Neuronal stem cell (in vitro differentiated cells): ENCODE measurements around the gene ORC6.

Experiments
- DNase-seq: peaks from one replicate; pipeline ENCODE4 v3.0.0-alpha.2; 2013; ENCODE audit warnings: low spot score
- H2AFZ ChIP-seq: one replicate; pipeline ENCODE4 v1.6.1; 2013; ENCODE audit warnings: mild to moderate bottlenecking, low read length, inconsistent platforms
- H2AK5ac ChIP-seq: 2 replicates; pipeline ENCODE4 v1.6.1; 2013; ENCODE audit warnings: low read depth, mild to moderate bottlenecking, inconsistent platforms, low read length, moderate library complexity, mixed read lengths
- H2BK120ac ChIP-seq: 2 replicates; pipeline ENCODE4 v1.6.1; 2013; ENCODE audit warnings: low read depth, mild to moderate bottlenecking, inconsistent platforms, low read length, moderate library complexity, mixed read lengths
- H2BK12ac ChIP-seq: one replicate; pipeline ENCODE4 v1.6.1; 2013; ENCODE audit warnings: low read length, inconsistent platforms
- H2BK15ac ChIP-seq: 2 replicates; pipeline ENCODE4 v1.6.1; 2013; ENCODE audit warnings: mild to moderate bottlenecking, low read length, inconsistent platforms, mixed read lengths
- H2BK5ac ChIP-seq: one replicate; pipeline ENCODE4 v1.6.1; 2013; ENCODE audit warnings: inconsistent platforms, mild to moderate bottlenecking, low read length, moderate library complexity
- H3K14ac ChIP-seq: one replicate; pipeline ENCODE4 v1.6.1; 2013; ENCODE audit warnings: low read length, inconsistent platforms
- H3K18ac ChIP-seq: 2 replicates; pipeline ENCODE4 v1.6.1; 2013; ENCODE audit warnings: low read length, inconsistent platforms
- H3K23ac ChIP-seq: 2 replicates; pipeline ENCODE4 v1.6.1; 2013; ENCODE audit warnings: low read depth, mild to moderate bottlenecking, mixed read lengths, low read length, inconsistent platforms; ENCODE audit not compliant: poor library complexity
- H3K27ac ChIP-seq: replicated peaks from 3 replicates; pipeline ENCODE4 v1.5.1; 2013; ENCODE audit warnings: low read length, inconsistent platforms
- H3K27me3 ChIP-seq, 3 experiments: 2 replicates each; pipeline ENCODE4 v1.6.1; 2013; ENCODE audit warnings: low read length in 3 of 3, mild to moderate bottlenecking in 2 of 3, inconsistent platforms in 1 of 3, low read depth in 1 of 3, mixed read lengths in 1 of 3, moderate library complexity in 1 of 3; ENCODE audit not compliant: control insufficient read depth in 3 of 3, insufficient read depth in 3 of 3
- H3K36me3 ChIP-seq, 2 donors: replicated peaks in 1 of 2; 2 replicates each; pipeline ENCODE4 v1.6.1; 2013; ENCODE audit warnings: low read length in 2 of 2; ENCODE audit not compliant: control insufficient read depth in 2 of 2, insufficient read depth in 2 of 2
- H3K4ac ChIP-seq: 2 replicates; pipeline ENCODE4 v1.6.1; 2013; ENCODE audit warnings: inconsistent platforms, mild to moderate bottlenecking, low read length, moderate library complexity
- H3K4me1 ChIP-seq, 2 donors: 1 replicate in 1 of 2; 2 replicates in 1 of 2; pipeline ENCODE4 v1.6.1; 2013; ENCODE audit warnings: low read length in 2 of 2, low read depth in 1 of 2; ENCODE audit not compliant: control insufficient read depth in 2 of 2, insufficient read depth in 1 of 2
- H3K4me2 ChIP-seq: one replicate; pipeline ENCODE4 v1.6.1; 2013; ENCODE audit warnings: mild to moderate bottlenecking, low read length, inconsistent platforms; ENCODE audit not compliant: insufficient read depth, poor library complexity, severe bottlenecking
- H3K4me3 ChIP-seq, 2 donors: 2 replicates each; pipeline ENCODE4 v1.5.1; 2013; ENCODE audit warnings: low read length in 2 of 2, mild to moderate bottlenecking in 2 of 2, inconsistent platforms in 1 of 2, moderate library complexity in 1 of 2
- H3K79me1 ChIP-seq: one replicate; pipeline ENCODE4 v1.6.1; 2013; ENCODE audit warnings: low read depth, mild to moderate bottlenecking, inconsistent platforms, low read length, moderate library complexity
- H3K9ac ChIP-seq: one replicate; pipeline ENCODE4 v1.6.1; 2013; ENCODE audit warnings: mild to moderate bottlenecking, low read depth, low read length, inconsistent platforms; ENCODE audit not compliant: poor library complexity
- H3K9me3 ChIP-seq, 2 donors: replicated peaks in 1 of 2; 2 replicates each; pipeline versions ENCODE3 to v1.6.1; 2013; ENCODE audit warnings: low read length in 2 of 2, mild to moderate bottlenecking in 2 of 2, inconsistent platforms in 1 of 2, low read depth in 1 of 2, mixed read lengths in 1 of 2, moderate library complexity in 1 of 2; ENCODE audit not compliant: control insufficient read depth in 2 of 2, insufficient read depth in 1 of 2
- H4K8ac ChIP-seq: one replicate; pipeline ENCODE4 v1.6.1; 2013; ENCODE audit warnings: low read depth, mild to moderate bottlenecking, inconsistent platforms, low read length, moderate library complexity
- H4K91ac ChIP-seq: one replicate; pipeline ENCODE4 v1.6.1; 2013; ENCODE audit warnings: low read length, low read depth, mild to moderate bottlenecking, inconsistent platforms; ENCODE audit not compliant: poor library complexity
- WGBS, 2 donors: extraction: QIAGEN DNeasy Blood & Tissue Kit; methylation state at CpG; one replicate each; pipeline ENCODE4 v1.1.7; 2013; ENCODE audit warnings: missing lambda C conversion rate in 2 of 2, mixed read lengths in 1 of 2; ENCODE audit not compliant: insufficient read length in 2 of 2, insufficient replicate concordance in 1 of 2; ENCODE audit errors: extremely low coverage in 2 of 2; 5-methylcytosine and 5-hydroxymethylcytosine counted together

Gene ORC6

GRCh38 chr16:46691726-46692125, 2.3 kb downstream of the ORC6 start:
- no peak overlapping the region for H4K8ac ChIP-seq
- no peak overlapping the region for H3K27ac ChIP-seq
- H3K79me1 ChIP-seq, result peaks cover 6% of the 10 kb centered on the region
- H3K4me3 ChIP-seq, result peak overlapping the region in 1 of 2 donors; percentile 75
- H3K4ac ChIP-seq, result no peak overlapping the region
- H3K9ac ChIP-seq, result no peak overlapping the region
- H3K36me3 ChIP-seq, result peaks cover 17 to 53% of the 10 kb centered on the region in 2 donors
- H3K14ac ChIP-seq, result no peak overlapping the region
- no peak overlapping the region for H2AK5ac ChIP-seq
- no peak overlapping the region for H4K91ac ChIP-seq
- H3K4me2 ChIP-seq, result no peak overlapping the region
- H3K23ac ChIP-seq, result no peak overlapping the region
- H3K9me3 ChIP-seq, result no peaks in the 10 kb centered on the region
- H3K18ac ChIP-seq, result no peak overlapping the region
- no peaks in the 10 kb centered on the region for H3K27me3 ChIP-seq
- 100% methylated on average over 3 of the region's 4 CpGs; no CpG with 5 or more reads in 1 of the 2 donors for WGBS, 2 donors
- H2AFZ ChIP-seq, result no peak overlapping the region
- no peak for DNase-seq
- no peak overlapping the region for H2BK12ac ChIP-seq
- no peak overlapping the region for H2BK15ac ChIP-seq
- H2BK120ac ChIP-seq, result no peak overlapping the region
- H3K4me1 ChIP-seq, result peaks cover 11 to 23% of the 10 kb centered on the region in 2 donors
- H2BK5ac ChIP-seq, result no peak overlapping the region

GRCh38 chr16:46693598-46693997, 4.1 kb downstream of the ORC6 start:
- Histone ChIP-seq H3K36me3 (peaks cover 23 to 72% of the 10 kb centered on the region in 2 donors), H2BK120ac (no peak overlapping the region), H2BK5ac (no peak overlapping the region), H3K23ac (no peak overlapping the region), H4K91ac (no peak overlapping the region), H3K4me3 (no peak overlapping the region), H3K27me3 (no peaks in the 10 kb centered on the region), H3K9ac (no peak overlapping the region), H3K79me1 (peaks cover 1% of the 10 kb centered on the region), H2BK15ac (no peak overlapping the region), H3K18ac (no peak overlapping the region), H3K4ac (no peak overlapping the region), H3K9me3 (no peaks in the 10 kb centered on the region), H2AK5ac (no peak overlapping the region), H3K27ac (peak overlapping the region; percentile 54), H4K8ac (no peak overlapping the region), H3K14ac (no peak overlapping the region), H2BK12ac (no peak overlapping the region), H3K4me1 (peaks cover 6 to 12% of the 10 kb centered on the region in 2 donors), H3K4me2 (no peak overlapping the region), H2AFZ (no peak overlapping the region)
- no CpG with 5 or more reads among the region's 2 CpGs for WGBS, 2 donors
- no peak for DNase-seq

GRCh38 chr16:46695937-46696336, 6.5 kb downstream of the ORC6 start:
- no CpG with 5 or more reads among the region's 5 CpGs for WGBS, 2 donors
- H3K23ac ChIP-seq, result no peak overlapping the region

GRCh38 chr16:46696957-46697356, 7.5 kb downstream of the ORC6 start:
- H3K4me3 ChIP-seq, result no peak overlapping the region
- H3K4ac ChIP-seq, result no peak overlapping the region
- H3K9me3 ChIP-seq, result no peaks in the 10 kb centered on the region
- peaks cover 17 to 84% of the 10 kb centered on the region in 2 donors for H3K36me3 ChIP-seq
- H2BK12ac ChIP-seq, result no peak overlapping the region
- no peak overlapping the region for H3K9ac ChIP-seq
- H2BK5ac ChIP-seq, result no peak overlapping the region
- no peaks in the 10 kb centered on the region for H3K79me1 ChIP-seq
- H2BK120ac ChIP-seq, result no peak overlapping the region
- H3K23ac ChIP-seq, result no peak overlapping the region
- WGBS, 2 donors, result no CpG with 5 or more reads among the region's 3 CpGs
- no peak overlapping the region for H3K18ac ChIP-seq
- H3K4me2 ChIP-seq, result no peak overlapping the region
- no peak overlapping the region for H4K91ac ChIP-seq
- no peaks in the 10 kb centered on the region for H3K27me3 ChIP-seq
- H4K8ac ChIP-seq, result no peak overlapping the region
- no peak overlapping the region for H2BK15ac ChIP-seq
- no peak overlapping the region for H3K27ac ChIP-seq
- H3K14ac ChIP-seq, result no peak overlapping the region
- H2AK5ac ChIP-seq, result no peak overlapping the region
- H3K4me1 ChIP-seq, result no peaks in the 10 kb centered on the region
- DNase-seq, result no peak
- H2AFZ ChIP-seq, result no peak overlapping the region

More at GRCh38 chr16:46695937-46696336, 6.5 kb downstream of the ORC6 start:
- Histone ChIP-seq H3K18ac (no peak overlapping the region), H2BK12ac (no peak overlapping the region), H3K9ac (no peak overlapping the region), H3K27ac (no peak overlapping the region), H3K79me1 (no peaks in the 10 kb centered on the region), H2BK120ac (no peak overlapping the region), H2AK5ac (no peak overlapping the region), H3K14ac (no peak overlapping the region), H3K9me3 (no peaks in the 10 kb centered on the region), H2BK15ac (no peak overlapping the region), H3K36me3 (peaks cover 23 to 89% of the 10 kb centered on the region in 2 donors), H3K4ac (no peak overlapping the region), H3K4me2 (no peak overlapping the region), H4K8ac (no peak overlapping the region), H3K27me3 (no peaks in the 10 kb centered on the region), H3K4me3 (no peak overlapping the region), H4K91ac (no peak overlapping the region), H3K4me1 (peaks cover 2 to 8% of the 10 kb centered on the region in 2 donors), H2BK5ac (no peak overlapping the region), H2AFZ (no peak overlapping the region)
- DNase-seq, result no peak
